ENCODE data around the gene INTS3.

- TF ChIP-seq POLR2AphosphoS5 (IDR thresholded peaks at IDR 0.05; ENCODE audit: borderline replicate concordance, low read depth, low read length): no peak
- no peak for TF ChIP-seq EZH2 (IDR thresholded peaks at IDR 0.05)
Observed at GRCh38 chr1:153723687-153724086, 4.2 kb upstream of the INTS3 start.

Measured in SK-N-MC (cell line).